ENCODE results near the gene COL5A2.

The COL5A2 gene

DNA sequence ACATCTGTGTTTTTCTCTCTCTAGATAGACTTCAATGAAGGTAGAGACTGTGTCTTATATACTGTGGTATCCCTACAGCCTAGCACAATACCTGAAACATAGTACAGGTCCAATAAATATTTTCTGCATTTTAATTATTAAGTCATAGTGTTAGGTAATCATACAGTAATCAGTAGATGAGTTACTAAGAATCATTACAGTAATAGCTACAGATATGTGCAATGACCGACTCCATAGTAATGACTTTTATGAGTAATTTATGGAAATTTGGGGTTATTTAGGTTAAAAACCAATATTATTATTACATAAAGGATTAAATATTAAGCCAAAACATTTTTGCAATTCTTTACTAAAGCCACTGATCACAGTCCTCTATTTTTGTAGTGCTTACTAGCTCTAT, 21.6 kb downstream of the COL5A2 start:
- Histone ChIP-seq H3K9me3 (ENCODE audit: insufficient read depth, low read length) (no peaks in the 10 kb centered on the region), H4K20me1 (ENCODE audit: insufficient read depth, low read length) (no peaks in the 10 kb centered on the region), H3K27me3 (ENCODE audit: low read depth, low read length) (no peaks in the 10 kb centered on the region), H3K4me3 (ENCODE audit: low read length) (no peak overlapping the region), H3K9ac (ENCODE audit: low read length) (no peak overlapping the region), H3K27ac (ENCODE audit: low read length) (no peak overlapping the region), H3K4me1 (ENCODE audit: low read length) (no peaks in the 10 kb centered on the region), H3K4me2 (ENCODE audit: low read length) (no peak overlapping the region), H3K79me2 (ENCODE audit: low read length) (no peaks in the 10 kb centered on the region), H2AFZ (ENCODE audit: low read depth, low read length) (no peak overlapping the region), H3K36me3 (replicated peaks; ENCODE audit: low read depth, low read length) (no peaks in the 10 kb centered on the region)
- TF ChIP-seq CTCF (IDR thresholded peaks at IDR 0.05; ENCODE audit: low read depth, low read length) (no peak), EZH2phosphoT487 (IDR thresholded peaks at IDR 0.05; ENCODE audit: low read depth) (no peak)

GRCh38 chr2:189157456-189157855, 22.1 kb downstream of the COL5A2 start:
- Histone ChIP-seq H3K79me2 (ENCODE audit: low read length) (no peaks in the 10 kb centered on the region), H3K27ac (ENCODE audit: low read length) (no peak overlapping the region)

DNA sequence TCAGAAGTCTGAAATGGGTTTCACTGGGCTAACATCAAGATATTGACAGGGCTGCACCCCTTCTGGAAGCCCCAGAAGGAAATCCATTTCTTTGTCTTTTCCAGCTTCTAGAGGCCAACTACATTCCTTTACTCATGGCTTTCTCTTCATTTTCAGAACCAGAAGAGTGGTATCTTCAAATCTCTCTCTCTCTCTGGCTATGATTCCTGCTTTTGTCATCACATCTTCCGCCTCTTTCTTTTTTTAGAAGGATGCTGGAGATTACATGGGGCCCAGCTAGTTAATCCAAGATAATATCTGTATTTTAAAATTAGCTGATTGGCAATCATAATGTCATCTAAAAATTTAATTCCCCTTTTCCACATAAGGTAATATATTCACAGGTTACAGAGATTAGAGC, 23.8 kb downstream of the COL5A2 start:
- Histone ChIP-seq H3K27me3 (ENCODE audit: low read depth, low read length) (no peaks in the 10 kb centered on the region), H3K4me2 (ENCODE audit: low read length) (no peak overlapping the region), H4K20me1 (ENCODE audit: insufficient read depth, low read length) (no peaks in the 10 kb centered on the region), H3K9me3 (ENCODE audit: insufficient read depth, low read length) (no peaks in the 10 kb centered on the region), H3K36me3 (replicated peaks; ENCODE audit: low read depth, low read length) (no peaks in the 10 kb centered on the region), H3K79me2 (ENCODE audit: low read length) (no peaks in the 10 kb centered on the region), H2AFZ (ENCODE audit: low read depth, low read length) (no peak overlapping the region), H3K9ac (ENCODE audit: low read length) (no peak overlapping the region), H3K27ac (ENCODE audit: low read length) (no peak overlapping the region), H3K4me1 (ENCODE audit: low read length) (no peaks in the 10 kb centered on the region), H3K4me3 (ENCODE audit: low read length) (no peak overlapping the region)
- TF ChIP-seq EZH2phosphoT487 (IDR thresholded peaks at IDR 0.05; ENCODE audit: low read depth) (no peak), CTCF (IDR thresholded peaks at IDR 0.05; ENCODE audit: low read depth, low read length) (no peak)

More at GRCh38 chr2:189157456-189157855, 22.1 kb downstream of the COL5A2 start:
- Histone ChIP-seq H3K9ac (ENCODE audit: low read length) (no peak overlapping the region), H3K4me2 (ENCODE audit: low read length) (no peak overlapping the region), H3K4me1 (ENCODE audit: low read length) (no peaks in the 10 kb centered on the region), H3K4me3 (ENCODE audit: low read length) (no peak overlapping the region), H3K27me3 (ENCODE audit: low read depth, low read length) (no peaks in the 10 kb centered on the region), H2AFZ (ENCODE audit: low read depth, low read length) (no peak overlapping the region), H4K20me1 (ENCODE audit: insufficient read depth, low read length) (no peaks in the 10 kb centered on the region), H3K9me3 (ENCODE audit: insufficient read depth, low read length) (no peaks in the 10 kb centered on the region), H3K36me3 (replicated peaks; ENCODE audit: low read depth, low read length) (no peaks in the 10 kb centered on the region)
- TF ChIP-seq CTCF (IDR thresholded peaks at IDR 0.05; ENCODE audit: low read depth, low read length) (no peak), EZH2phosphoT487 (IDR thresholded peaks at IDR 0.05; ENCODE audit: low read depth) (no peak)

DNA sequence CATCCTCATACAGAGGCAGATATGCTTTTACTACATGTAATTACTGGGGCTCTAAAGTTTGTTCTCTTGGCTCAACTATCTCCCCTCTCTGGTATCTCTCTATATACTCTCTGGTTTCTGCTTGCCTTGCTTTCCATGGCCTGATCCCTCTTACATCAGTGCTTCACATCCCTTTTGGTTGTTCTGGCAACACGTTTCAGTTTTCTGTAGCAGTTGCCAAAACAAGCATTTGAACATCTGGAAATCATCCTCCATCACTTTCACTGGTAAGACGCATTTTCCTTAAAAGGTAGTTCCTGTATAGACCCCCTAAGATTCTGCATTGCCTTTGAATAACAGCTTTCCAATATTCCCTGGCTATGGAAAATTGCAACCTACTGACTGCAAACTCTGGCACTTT, 25.9 kb downstream of the COL5A2 start:
- H3K27ac ChIP-seq (ENCODE audit: low read length): no peak overlapping the region
- no peaks in the 10 kb centered on the region for H3K79me2 ChIP-seq (ENCODE audit: low read length)
- no peak overlapping the region for H2AFZ ChIP-seq (ENCODE audit: low read depth, low read length)
- TF ChIP-seq CTCF (IDR thresholded peaks at IDR 0.05; ENCODE audit: low read depth, low read length) (no peak), EZH2phosphoT487 (IDR thresholded peaks at IDR 0.05; ENCODE audit: low read depth) (no peak)
- H3K9ac ChIP-seq (ENCODE audit: low read length): no peak overlapping the region
- no peak overlapping the region for H3K4me2 ChIP-seq (ENCODE audit: low read length)
- no peaks in the 10 kb centered on the region for H4K20me1 ChIP-seq (ENCODE audit: insufficient read depth, low read length)
- no peaks in the 10 kb centered on the region for H3K36me3 ChIP-seq (replicated peaks; ENCODE audit: low read depth, low read length)
- no peak overlapping the region for H3K4me3 ChIP-seq (ENCODE audit: low read length)
- H3K4me1 ChIP-seq (ENCODE audit: low read length): no peaks in the 10 kb centered on the region
- H3K9me3 ChIP-seq (ENCODE audit: insufficient read depth, low read length): no peaks in the 10 kb centered on the region
- no peaks in the 10 kb centered on the region for H3K27me3 ChIP-seq (ENCODE audit: low read depth, low read length)
